ENCODE data around the gene CDH8. TPM values are rescaled to one million over a fixed set of nuclear protein-coding genes. Genes with fewer than 3 reads are reported as not detected.

Gene CDH8
- total RNA-seq, 1 donor = not detected

- no peak for DNase-seq (ENCODE audit: low read depth)
- H3K4me3 ChIP-seq (ENCODE audit: low read depth, low read length) = no peak overlapping the region
- no peak for TF ChIP-seq CTCF (IDR thresholded peaks at IDR 0.05; ENCODE audit: insufficient read depth, low read depth, low read length)
Measured at GRCh38 chr16:62046801-62047200, 10.6 kb upstream of the CDH8 start.

- H3K4me3 ChIP-seq (ENCODE audit: low read depth, low read length) = no peak overlapping the region
- TF ChIP-seq CTCF (IDR thresholded peaks at IDR 0.05; ENCODE audit: insufficient read depth, low read depth, low read length) = peak; percentile 23
- peak; percentile 3 for DNase-seq (ENCODE audit: low read depth)
Measured at GRCh38 chr16:62041401-62041800, 5.2 kb upstream of the CDH8 start.

GRCh38 chr16:62038646-62039045, 2.4 kb upstream of the CDH8 start:
- no peak for DNase-seq (ENCODE audit: low read depth)
- TF ChIP-seq CTCF (IDR thresholded peaks at IDR 0.05; ENCODE audit: insufficient read depth, low read depth, low read length) = no peak
- no peak overlapping the region for H3K4me3 ChIP-seq (ENCODE audit: low read depth, low read length)

GRCh38 chr16:62038225-62038624, 2.0 kb upstream of the CDH8 start:
- no peak for TF ChIP-seq CTCF (IDR thresholded peaks at IDR 0.05; ENCODE audit: insufficient read depth, low read depth, low read length)
- H3K4me3 ChIP-seq (ENCODE audit: low read depth, low read length) = no peak overlapping the region
- no peak for DNase-seq (ENCODE audit: low read depth)

GRCh38 chr16:62036802-62037135, 531 bp upstream of the CDH8 start:
- no peak for DNase-seq (ENCODE audit: low read depth)
- H3K4me3 ChIP-seq (ENCODE audit: low read depth, low read length) = no peak overlapping the region
- TF ChIP-seq CTCF (IDR thresholded peaks at IDR 0.05; ENCODE audit: insufficient read depth, low read depth, low read length) = no peak

- no peak for DNase-seq (ENCODE audit: low read depth)
- TF ChIP-seq CTCF (IDR thresholded peaks at IDR 0.05; ENCODE audit: insufficient read depth, low read depth, low read length) = no peak
- H3K4me3 ChIP-seq (ENCODE audit: low read depth, low read length) = no peak overlapping the region
Measured at GRCh38 chr16:62035115-62036092, 834 bp downstream of the CDH8 start.

All from fibroblast of villous mesenchyme (primary cell).